Embryonic facial prominence (tissue), 1 donor: ENCODE measurements around the gene SPATA7.
A peak's percentile ranks its signal among the peaks of the same experiment; 100 is the strongest.
"Not testable (repeated sequence)": the region's sequence is repeated elsewhere in the genome, so short reads cannot be mapped to it uniquely, and the experiment has no call there.

ENCODE experiments used
- DNase-seq: peaks from one replicate; pipeline ENCODE4 v3.0.0-alpha.2; 2016; ENCODE audit errors: extremely low spot score

The SPATA7 gene, protein sequence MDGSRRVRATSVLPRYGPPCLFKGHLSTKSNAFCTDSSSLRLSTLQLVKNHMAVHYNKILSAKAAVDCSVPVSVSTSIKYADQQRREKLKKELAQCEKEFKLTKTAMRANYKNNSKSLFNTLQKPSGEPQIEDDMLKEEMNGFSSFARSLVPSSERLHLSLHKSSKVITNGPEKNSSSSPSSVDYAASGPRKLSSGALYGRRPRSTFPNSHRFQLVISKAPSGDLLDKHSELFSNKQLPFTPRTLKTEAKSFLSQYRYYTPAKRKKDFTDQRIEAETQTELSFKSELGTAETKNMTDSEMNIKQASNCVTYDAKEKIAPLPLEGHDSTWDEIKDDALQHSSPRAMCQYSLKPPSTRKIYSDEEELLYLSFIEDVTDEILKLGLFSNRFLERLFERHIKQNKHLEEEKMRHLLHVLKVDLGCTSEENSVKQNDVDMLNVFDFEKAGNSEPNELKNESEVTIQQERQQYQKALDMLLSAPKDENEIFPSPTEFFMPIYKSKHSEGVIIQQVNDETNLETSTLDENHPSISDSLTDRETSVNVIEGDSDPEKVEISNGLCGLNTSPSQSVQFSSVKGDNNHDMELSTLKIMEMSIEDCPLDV

DNA sequence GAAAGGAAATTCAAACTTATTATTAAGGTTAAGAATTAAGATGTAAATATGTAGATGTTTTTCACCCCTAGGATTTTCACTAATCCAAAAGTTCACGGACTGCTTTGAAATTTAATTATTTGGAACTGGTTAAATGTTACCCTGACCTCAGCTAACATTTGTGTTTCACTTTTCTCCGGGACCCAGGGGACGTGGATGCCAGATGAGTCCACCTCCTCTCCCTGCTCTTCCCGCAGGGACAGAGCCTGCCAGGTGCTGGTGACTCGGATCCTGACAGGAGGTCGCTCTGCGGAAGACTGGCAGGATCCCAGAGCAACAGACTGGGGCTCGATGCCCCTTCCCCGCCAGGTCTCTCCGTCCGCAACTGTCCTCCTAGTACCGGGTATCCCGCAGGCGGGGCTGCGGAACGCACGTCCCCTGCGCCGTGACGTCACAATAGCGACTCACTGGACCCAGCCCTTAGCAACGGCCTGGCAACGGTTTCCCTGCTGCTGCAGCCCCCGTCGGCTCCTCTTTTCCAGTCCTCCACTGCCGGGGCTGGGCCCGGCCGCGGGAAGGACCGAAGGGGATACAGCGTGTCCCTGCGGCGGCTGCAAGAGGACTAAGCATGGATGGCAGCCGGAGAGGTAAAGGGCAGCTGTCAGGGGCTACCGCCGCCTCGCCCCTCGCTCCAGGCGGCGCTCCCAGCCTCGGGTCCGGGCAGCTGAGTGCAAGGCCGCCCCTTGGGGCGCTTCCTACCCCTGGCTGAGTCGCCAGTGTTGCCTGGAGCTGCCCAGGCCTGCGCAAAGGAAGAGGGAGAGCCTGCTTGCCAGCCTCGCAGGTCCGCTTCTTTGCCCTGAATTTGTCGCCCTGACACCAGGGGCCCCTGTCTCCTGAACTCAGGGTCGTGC lies at the start of gene SPATA7:
Gene SPATA7 (plus strand): TSS at position 446 of the 890 bp plus-strand sequence. CDS start 162 bp downstream, at position 608.
- peak; percentile 90 for DNase-seq

DNA sequence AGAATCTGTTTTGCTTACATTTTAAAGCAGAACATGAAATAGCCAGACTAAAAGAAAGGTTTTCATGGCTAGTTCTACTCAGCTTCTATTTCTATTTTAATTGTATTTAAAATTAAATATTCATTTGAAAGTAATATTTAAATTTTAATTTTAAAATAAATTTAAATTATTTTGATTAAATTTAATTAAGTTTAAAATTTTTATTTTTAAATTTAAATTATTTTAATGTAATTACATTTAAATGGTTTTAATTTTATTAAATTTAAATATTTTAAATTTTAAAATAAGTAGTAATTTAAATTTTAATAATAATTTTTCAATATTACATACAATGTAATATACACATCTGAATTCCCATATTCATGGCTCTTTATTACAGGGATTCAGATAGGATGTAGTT lies 45.1 kb upstream of the SPATA7 start:
- DNase-seq: no peak

DNA sequence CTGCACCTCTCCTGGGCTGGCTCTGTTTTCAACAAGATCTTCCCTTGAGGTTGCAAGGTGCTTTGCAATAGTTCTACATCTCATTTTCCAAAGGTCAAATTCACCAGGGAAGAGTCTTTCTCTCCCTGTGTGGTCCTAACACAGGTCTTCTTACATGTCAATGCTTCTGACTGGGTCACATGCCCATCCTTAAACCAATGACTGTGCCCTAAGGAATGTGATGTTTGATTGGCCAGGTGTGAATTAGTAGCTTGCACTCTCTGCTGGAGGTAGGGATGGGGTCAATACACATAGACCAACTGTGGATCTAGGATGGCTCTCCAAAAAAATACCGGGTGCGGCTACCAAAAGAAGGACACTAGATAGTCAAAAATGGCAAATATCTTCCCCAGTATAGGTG lies 42.5 kb upstream of the SPATA7 start:
- no peak for DNase-seq

DNA sequence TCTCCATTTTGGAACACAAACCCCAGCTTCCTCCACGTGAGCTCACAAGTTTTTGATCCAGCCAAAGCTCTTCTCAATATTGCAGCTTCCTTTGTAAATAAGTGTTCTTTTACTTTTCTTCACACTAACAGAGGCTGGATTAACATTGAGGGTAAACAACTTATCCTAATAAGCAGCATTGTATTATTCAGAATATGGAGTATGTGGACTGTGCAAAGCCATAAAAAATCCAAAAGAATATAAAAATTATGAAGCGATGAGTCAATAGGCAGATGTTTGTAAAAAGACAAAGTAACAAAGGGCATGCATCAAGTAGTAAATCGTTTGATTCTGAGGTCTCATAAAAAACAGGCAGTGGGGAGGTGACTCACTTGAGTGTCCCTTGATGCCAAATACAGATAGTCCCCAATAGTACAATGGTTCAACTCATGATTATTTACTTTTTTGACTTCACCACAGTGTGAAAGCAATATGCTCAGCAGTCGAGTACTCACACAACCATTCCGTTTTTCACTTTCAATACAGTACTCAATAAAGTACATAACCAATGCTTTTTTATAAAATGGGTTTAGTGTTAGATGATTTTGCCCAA lies 39.3 kb upstream of the SPATA7 start:
- DNase-seq: no peak

DNA sequence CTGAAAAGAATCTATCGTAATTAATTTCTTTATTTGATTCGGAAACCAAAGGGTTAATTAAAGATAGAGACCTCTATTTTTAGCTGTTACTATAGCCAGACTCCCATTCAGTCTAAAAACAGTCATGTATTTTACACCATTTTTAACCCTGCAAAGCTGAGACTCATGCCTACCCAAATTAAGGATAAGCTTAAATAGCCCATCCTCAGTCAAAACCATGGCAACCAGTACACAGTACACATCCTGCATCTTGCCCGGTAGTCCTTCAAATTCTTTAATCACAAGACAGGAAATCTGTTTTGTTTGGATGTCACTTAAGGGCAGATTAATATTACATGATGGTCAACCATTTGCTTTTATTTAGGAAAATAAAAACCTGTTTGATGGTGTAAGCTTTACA lies 36.9 kb upstream of the SPATA7 start:
- no peak for DNase-seq

DNA sequence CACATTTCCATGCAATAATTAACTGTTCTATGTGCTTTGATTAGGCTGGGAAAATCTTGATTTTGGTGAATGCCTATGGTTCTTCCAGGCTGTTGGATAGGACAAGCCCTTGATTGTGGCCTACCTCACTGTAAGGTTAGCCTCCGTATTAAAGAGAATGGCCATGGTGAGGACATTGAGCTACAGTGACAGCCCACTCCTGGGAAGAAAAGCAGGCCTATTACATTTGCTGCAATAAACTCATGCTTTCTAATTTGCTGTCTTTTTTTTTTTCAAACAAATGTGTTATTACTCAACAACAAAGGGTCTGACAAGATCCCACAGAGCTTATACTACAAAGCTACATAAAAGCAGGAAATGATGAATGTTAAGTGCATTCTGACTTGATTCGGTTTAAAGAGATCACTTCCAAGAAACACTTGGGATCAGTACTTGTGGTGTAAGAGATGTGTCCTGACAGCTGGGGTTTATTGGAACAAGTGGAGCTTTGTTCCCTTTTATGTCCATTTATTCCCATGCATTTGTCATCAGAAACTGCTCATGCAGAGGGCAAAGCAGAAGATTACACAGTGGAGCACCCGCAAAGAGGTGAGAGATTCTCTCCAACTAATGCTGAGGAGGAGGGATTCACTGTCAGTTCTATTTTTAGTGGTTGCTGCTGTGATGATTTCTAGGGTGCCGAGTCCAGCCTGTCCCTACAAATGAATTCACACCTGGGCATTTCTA lies 33.3 kb upstream of the SPATA7 start:
- no peak for DNase-seq

DNA sequence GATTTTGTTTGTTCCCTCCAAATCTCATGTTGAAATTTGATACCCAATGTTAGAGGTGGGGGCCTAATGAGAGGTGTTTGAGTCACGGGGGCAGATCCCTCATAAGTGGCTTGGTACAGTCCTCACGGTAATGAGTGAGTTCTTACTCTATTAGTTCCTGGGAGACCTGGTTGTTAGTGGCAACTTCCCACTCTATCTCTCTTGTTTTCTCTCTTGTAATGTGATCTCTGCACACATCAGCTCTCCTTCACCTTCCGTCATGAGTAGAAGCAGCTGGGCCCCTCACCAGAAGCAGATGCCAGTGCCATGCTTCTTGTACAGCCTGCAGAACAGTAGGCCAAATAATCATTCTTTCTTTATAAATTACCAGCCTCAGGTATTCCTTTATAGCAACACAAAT lies 32.8 kb upstream of the SPATA7 start:
- DNase-seq: no peak

DNA sequence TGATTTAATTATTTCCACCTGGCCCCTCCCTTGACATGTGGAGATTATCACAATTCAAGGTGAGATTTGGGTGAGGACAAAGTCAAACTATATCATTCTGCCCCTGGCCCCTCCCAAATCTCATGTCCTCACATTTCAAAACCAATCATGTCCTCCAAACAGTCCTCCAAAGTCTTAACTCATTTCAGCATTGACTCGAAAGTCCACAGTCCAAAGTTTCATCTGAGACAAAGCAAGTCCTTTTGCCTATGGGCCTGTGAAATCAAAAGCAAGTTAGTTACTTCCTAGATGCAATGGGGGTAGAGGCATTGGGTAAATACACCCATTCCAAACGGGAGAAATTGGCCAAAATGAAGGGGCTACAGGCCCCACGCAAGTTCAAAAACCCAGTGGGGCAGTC lies 31.1 kb upstream of the SPATA7 start:
- DNase-seq: no peak

DNA sequence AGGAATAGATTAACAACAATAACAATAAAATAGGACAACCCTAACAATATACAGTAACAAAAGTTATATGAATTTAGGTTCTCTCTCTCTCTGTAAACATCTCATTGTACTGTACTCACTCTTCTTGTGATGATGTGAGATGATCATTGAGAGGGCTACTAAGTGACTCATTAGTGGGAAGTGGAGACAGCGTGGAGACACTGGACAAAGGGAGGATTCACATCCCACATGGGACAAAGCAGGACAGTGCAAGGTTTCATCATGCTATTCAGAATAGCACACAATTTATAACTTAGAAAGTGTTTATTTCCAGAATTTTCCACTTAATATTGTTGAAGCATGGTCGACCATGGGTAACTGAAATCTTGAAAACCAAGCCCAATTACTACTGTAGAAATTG lies 26.0 kb upstream of the SPATA7 start:
- no peak for DNase-seq

DNA sequence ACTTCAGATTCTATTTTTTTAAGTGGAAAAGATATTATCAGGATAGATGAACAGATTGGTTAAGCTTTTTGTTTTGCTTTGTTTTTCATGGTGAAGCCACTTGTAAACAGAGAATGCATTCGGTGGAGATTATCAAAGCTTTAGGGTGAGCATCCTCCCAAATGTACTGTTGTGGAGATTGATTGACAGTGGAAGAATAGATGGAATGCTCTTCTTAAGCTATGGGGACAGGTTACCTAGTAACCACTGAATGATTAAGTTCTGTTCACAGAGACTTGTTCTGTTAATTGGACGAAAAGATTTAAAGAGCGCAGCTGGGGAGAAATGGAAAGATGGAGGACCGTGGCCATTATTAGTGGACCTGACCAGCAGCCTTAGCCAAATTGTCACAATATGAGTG lies 21.8 kb upstream of the SPATA7 start:
- no peak for DNase-seq

DNA sequence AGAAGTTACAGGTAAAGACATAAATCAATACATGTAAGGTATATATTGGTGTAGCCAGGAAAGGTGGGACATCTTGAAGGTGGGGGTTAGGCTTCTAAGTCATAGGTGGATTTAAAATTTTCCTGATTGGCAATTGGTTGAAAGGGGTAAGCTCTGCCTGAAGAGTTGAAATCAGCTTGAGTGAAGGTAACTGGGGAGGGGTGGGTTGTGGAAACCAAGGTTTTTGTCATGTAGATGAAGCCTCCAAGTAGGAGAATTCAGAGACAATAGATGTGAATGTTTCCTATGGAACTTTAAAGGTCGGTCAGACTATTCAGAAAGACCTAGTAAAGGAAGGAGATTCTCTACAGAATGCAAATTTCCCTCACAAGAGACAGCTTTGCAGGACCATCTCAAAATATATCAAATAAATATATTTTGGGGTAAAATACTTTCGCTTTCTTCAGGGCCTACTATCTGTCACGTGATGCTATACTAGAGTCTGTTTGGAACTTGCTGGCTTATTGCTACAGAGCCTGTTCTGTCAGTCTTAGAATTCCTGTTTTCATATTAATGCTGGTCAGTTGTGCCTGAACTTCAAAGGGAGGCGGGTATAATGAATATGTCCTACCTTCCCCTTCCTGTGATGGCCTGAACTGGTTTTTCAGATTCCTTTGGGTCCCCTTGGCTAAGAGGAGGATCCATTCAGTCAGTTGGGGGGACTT lies 20.6 kb upstream of the SPATA7 start:
- DNase-seq: no peak

DNA sequence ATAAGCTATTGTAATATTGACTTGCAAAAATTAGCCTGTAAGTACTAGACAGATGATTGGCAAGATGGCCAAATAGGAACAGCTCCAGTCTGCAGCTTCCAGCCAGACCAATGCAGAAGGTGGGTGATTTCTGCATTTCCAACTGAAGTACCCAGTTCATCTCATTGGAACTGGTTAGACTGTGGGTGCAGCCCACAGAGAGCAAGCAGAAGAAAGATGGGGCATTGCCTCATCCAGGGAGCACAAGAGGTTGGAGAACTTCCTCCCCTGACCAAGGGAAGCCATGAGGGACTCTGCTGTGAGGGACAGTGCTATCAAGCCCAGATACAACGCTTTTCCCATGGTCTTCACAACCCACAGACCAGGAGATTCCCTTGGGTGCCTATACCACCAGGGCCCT lies 16.0 kb upstream of the SPATA7 start:
- DNase-seq: no peak

DNA sequence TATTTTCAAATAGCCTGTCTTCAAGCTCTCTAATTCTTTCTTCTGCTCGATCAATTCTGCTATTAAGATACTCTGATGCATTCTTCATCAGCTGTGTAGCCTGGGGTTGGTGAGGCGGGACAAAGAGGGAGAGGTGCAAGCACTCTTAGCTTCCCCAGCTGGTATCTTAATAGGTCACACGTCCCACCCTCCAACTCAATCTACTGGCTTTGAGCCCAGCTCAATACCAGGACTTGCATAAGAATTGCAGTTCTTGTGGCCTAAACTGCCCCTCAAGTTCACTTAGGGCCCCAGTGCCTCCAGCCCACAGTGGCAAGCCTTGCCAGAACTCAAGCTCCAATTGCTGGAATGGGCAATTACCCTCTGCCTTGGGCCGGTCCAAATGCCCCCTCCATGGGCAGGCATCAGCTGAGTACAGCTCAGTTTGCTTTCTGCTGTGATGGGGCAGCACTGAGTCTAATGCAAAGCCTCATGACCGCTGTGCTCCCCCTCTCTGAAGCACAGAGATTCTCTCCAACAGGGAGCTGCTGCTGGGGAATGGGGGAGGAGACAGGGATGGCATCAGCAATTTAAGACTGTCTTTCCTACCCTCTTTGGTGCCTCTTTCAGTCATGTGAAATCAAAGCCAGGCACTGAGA lies 5.6 kb upstream of the SPATA7 start:
- DNase-seq: no peak

DNA sequence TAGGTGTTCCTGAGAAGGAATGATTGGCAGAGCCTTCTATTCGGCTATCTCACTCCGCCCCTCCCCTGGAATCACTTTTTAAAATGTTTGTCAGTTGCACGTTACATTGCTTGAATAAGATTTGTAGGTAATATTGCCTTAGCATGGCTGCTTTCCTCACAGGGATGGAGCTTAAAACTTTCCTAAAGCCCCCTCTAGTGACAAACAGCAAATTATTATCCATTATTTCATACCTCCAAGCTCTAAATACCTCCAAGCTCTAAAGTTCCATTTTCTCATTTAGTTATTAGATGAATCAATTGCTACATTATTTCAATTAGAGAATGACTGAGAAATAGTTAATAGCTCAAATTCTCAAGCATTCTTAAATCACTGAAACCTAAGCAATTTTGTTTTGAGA lies 5.1 kb upstream of the SPATA7 start:
- DNase-seq: no peak

DNA sequence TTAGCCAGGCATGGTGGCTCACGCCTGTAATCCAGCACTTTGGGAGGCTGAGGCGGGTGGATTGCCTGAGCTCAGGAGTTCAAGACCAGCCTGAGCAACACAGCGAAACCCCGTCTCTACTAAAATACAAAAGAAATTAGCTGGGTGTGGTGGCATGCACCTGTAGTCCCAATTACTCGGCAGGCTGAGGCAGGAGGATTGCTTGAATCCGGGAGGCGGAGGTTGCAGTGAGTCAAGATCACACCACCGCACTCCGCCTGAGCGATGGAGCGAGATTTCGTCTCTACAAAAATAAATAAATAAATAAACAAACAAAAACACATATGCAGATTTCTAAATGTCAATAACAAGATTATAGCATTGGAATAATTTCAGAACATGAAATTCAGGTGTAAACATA lies 3.8 kb upstream of the SPATA7 start:
- not testable (repeated sequence) for DNase-seq

DNA sequence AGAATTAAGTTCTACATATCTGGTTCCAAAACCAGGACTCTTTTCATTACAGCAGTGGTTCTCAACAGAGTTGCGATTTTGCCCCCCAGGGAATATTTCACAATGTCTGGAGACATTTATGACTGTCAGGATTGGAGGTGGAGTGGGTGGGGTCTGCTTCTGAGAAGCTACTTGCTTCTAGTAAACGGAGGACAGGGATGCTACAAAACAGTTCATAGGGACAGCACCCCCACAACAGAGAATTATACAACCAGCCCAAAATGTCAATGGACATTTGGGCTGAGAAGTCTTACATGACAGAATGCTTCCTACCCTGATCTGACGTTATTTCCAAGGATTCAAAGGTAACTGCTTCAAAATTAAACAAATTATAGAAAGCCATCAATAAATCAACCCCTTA lies 739 bp upstream of the SPATA7 start:
- DNase-seq: no peak

DNA sequence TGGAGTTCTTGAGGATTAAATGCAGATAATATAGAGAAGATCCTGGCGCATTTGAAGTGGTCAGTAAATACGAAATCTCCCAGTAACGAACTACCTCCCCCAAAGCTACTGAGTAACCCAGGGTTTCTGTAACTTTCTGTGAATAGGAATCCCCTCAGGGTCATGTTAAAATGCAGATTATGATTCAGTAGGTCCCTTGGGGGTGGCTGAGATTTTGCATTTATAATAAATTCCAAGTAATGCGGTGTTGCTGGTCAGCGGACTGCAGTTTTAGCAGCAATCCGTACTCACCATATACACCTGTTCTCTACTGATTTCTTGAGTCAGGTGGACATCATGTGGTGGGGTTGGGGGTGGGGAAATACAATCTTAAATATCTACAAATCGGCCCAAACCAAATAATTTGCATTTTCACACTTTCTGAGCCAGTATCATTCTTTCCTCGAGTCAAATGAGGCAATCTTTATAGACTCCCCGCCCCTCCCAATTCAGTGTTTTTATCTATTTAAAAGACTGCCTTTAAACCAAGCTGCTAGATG lies 868 bp downstream of the SPATA7 start:
- DNase-seq: no peak

DNA sequence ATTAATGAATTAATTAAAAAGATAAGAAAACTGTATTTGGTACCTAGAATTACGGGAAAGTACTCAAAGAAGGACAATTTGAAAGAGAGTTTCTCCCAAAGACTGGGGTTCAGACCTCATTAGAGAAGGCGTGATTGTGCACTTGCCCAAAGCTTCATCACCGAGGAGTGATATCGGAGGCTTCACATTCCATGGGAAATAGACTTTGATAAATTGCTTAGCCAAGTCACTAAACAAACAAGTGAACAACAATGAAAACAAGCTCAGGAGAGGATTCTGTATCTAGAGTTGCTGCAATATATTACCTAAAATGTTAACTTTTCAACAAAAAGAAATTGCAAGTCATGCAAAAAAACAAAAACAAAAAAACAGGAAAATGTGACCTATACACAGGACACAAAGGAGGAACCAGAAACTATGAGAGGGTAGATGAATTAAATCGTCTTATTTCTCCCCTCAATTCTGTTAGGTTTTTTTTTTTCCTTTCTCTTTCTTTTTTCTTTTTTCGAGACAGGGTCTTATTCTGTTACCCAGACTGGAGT lies 3.4 kb downstream of the SPATA7 start:
- no peak for DNase-seq

DNA sequence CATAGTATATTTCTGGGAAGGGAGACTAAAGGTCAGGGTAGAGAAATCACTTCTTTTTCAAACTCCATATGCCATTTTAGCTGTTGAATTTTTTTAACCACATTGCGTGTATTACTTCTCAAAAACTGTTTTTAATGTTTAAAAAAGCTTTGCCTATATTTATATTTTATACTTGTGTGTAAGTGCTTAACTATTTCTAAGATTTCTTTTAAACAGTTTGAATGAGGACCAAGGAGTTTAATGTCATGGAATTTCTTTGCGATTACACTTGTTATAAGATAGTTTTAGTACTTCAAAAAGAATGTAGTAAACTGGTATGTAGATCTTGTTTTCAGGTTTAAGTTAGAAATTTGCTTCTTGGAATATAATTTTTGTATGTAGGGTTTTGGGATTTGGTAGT lies 7.2 kb downstream of the SPATA7 start:
- DNase-seq: no peak

DNA sequence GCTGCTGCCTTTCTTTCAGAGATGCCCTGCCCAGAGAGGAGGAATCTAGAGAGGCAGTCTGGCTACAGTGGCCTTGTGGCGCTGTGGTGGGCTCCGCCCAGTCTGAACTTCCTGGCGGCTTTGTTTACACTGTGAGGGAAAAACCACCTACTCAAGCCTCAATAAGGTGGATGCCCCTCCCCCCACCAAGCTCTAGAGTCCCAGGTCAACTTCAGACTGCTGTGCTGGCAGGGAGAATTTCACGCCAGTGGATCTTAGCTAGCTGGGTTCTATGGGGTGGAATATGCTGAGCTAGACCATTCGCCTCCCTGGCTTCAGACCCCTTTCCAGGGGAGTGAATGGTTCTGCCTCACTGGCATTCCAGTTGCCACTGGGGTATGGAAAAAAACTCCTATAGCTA lies 25.6 kb downstream of the SPATA7 start:
- DNase-seq: no peak
